PC-3 (cell line): Measurements from ENCODE around the gene P2RY6. TPM values are rescaled to one million over a fixed set of nuclear protein-coding genes. Genes with fewer than 3 reads are reported as not detected.

ENCODE experiments used
- ATAC-seq: fragments of 200-7000 bp; cut with Tn5 transposase; 2 replicates; pipeline ENCODE4 v1.9.1; 2020; ENCODE audit warnings: mild to moderate bottlenecking, moderate library complexity
- BruUV-seq: library from RNA; stranded (reverse); fragments of 400-500 nt; replicated peaks from 2 replicates; lab custom pipeline; 2021; lab: Mats Ljungman, UMichigan
- CTCF ChIA-PET: fragments of 300-600 bp; sonication (Branson Sonifier 250); formaldehyde crosslinking; loops from one replicate; lab custom pipeline; 2022; ENCODE audit warnings: antibody characterized with exemption; lab: Charles Lee
- POLR2A ChIA-PET: fragments of 300-600 bp; sonication (Branson Sonifier 250); formaldehyde crosslinking; loops from one replicate; lab custom pipeline; 2022; ENCODE audit warnings: antibody characterized with exemption; ENCODE audit not compliant: unreplicated experiment; lab: Charles Lee
- DNase-seq: peaks from one replicate; pipeline ENCODE4 v3.0.0-alpha.2; 2015
- H2AFZ ChIP-seq: fragments of 300-600 bp; sonication (generic); 2 replicates; pipeline ENCODE4 v1.6.0; 2016; ENCODE audit warnings: antibody characterized with exemption, low read length
- H3F3A ChIP-seq: fragments of 300-600 bp; sonication (generic); one replicate; pipeline ENCODE4 v1.6.0; 2017; ENCODE audit warnings: antibody characterized with exemption, low read length, control low read depth, mild to moderate bottlenecking; ENCODE audit not compliant: unreplicated experiment
- H3K27ac ChIP-seq: fragments of 300-600 bp; sonication (generic); 2 replicates; pipeline ENCODE4 v1.5.1; 2016; ENCODE audit warnings: mild to moderate bottlenecking, low read length
- H3K27me3 ChIP-seq: fragments of 300-600 bp; sonication (generic); 2 replicates; pipeline ENCODE4 v1.6.1; 2016; ENCODE audit warnings: low read length, mixed read lengths
- H3K36me3 ChIP-seq: fragments of 300-600 bp; sonication (generic); 2 replicates; pipeline ENCODE4 v1.6.1; 2016; ENCODE audit warnings: low read depth, mixed run types, low read length, mixed read lengths
- H3K4me1 ChIP-seq: fragments of 300-600 bp; sonication (generic); 2 replicates; pipeline ENCODE4 v1.5.1; 2016; ENCODE audit warnings: low read length; ENCODE audit not compliant: insufficient read depth
- H3K4me2 ChIP-seq: fragments of 300-600 bp; sonication (generic); 2 replicates; pipeline ENCODE4 v1.6.0; 2016; ENCODE audit warnings: low read length
- H3K4me3 ChIP-seq: fragments of 300-600 bp; sonication (generic); 2 replicates; pipeline ENCODE4 v1.5.1; 2016; ENCODE audit warnings: mild to moderate bottlenecking, low read length, mixed read lengths
- H3K79me2 ChIP-seq: fragments of 300-600 bp; sonication (generic); 2 replicates; pipeline ENCODE4 v1.6.1; 2017; ENCODE audit warnings: low read length, mixed read lengths
- H3K9ac ChIP-seq: fragments of 300-600 bp; sonication (generic); 2 replicates; pipeline ENCODE4 v1.6.0; 2016; ENCODE audit warnings: mild to moderate bottlenecking, low read length
- H3K9me2 ChIP-seq: fragments of 300-600 bp; sonication (generic); replicated peaks from 2 replicates; pipeline ENCODE4 v1.6.1; 2016; ENCODE audit warnings: mixed run types, low read length, mixed read lengths
- H3K9me3 ChIP-seq: fragments of 300-600 bp; sonication (generic); 2 replicates; pipeline ENCODE4 v1.6.1; 2016; ENCODE audit warnings: low read length, mixed read lengths
- H4K20me1 ChIP-seq: fragments of 300-600 bp; sonication (generic); 2 replicates; pipeline ENCODE4 v1.6.1; 2016; ENCODE audit warnings: low read length, mixed read lengths
- EZH2 ChIP-seq: fragments of 300-600 bp; sonication (generic); IDR thresholded peaks from one replicate; pipeline ENCODE4 v1.6.1; 2017; ENCODE audit warnings: antibody characterized with exemption, mild to moderate bottlenecking, low read length; ENCODE audit not compliant: unreplicated experiment
- EZH2phosphoT487 ChIP-seq: fragments of 300-600 bp; sonication (generic); IDR thresholded peaks from 2 replicates; pipeline ENCODE4 v1.6.1; 2018; ENCODE audit warnings: mild to moderate bottlenecking, antibody characterized with exemption, low read length, borderline replicate concordance
- intact Hi-C: fragments of 100-400 bp; cut with micrococcal nuclease; formaldehyde crosslinking; loops from 2 replicates; pipeline ENCODE4 v1.9.0; 2023
- total RNA-seq: library from RNA; depleted of rRNA; stranded (reverse); fragments of >200 nt; gene quantifications from 2 replicates; pipeline ENCODE4 v1.2.3, GENCODE V29; 2014
- TF ChIP-seq, protein P1 (sequence below): fragments of 300-600 bp; sonication (generic); conservative IDR thresholded peaks from 2 replicates; pipeline ENCODE4 v1.5.1; 2017; ENCODE audit warnings: antibody characterized with exemption, low read depth, mild to moderate bottlenecking, low read length

P2RY6 gene
- total RNA-seq, 1 experiment from 2014 or later: 2.0 TPM

DNA sequence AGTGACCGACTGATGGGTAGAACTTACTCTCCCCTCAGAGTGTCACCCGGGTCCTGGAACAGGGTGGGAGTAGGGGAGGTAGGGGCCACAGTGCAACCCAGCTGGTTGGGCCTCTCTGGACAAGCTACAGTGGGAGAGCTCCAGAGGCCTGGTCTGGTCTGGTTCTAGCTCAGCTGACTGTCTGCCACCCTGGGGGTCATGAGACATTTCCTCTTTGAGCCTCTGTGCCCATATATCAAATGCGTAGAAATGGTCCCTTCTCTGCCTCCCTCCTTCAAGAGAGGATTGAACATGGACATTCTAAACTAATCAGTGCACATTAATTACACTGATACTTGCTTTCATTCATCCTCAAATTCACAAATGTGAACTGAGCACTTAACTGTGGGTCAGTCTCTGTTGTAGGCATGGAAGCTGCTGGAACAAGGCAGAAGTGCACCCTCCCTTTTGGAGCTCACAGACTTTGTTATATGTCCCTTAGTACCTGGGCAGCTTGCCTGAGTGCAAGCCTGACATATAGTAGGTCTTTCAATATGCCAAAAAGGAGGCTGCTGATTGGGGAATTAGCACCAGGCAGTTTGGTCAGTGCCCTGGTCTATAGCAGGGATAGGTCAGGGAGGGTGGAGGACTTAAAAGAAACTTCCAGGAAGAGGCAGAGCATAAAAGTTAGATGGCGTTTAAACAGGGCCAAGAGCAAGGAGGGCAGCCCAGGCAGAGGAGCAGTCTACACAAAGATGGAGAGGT lies 61.7 kb downstream of the P2RY6 start:
- ChIA-PET POLR2A (no interaction called here), CTCF (interaction anchor here (2.0 kb wide), 1 partner anchor 27 kb away, joined by 48 read pairs; the partner anchor contains the start of gene ARHGEF17)
- Histone ChIP-seq H3K79me2 (no peaks in the 10 kb centered on the region), H3K36me3 (no peaks in the 10 kb centered on the region), H3K4me1 (peaks cover 13% of the 10 kb centered on the region), H3K4me3 (no peak overlapping the region), H3K9me3 (no peaks in the 10 kb centered on the region), H3K9me2 (no peaks in the 10 kb centered on the region), H3F3A (no peaks in the 10 kb centered on the region), H4K20me1 (no peaks in the 10 kb centered on the region), H3K27ac (no peak overlapping the region), H3K4me2 (no peak overlapping the region), H2AFZ (no peak overlapping the region), H3K9ac (no peak overlapping the region), H3K27me3 (no peaks in the 10 kb centered on the region)
- ATAC-seq (no peak), DNase-seq (no peak)
- intact Hi-C loops: no loop called here
- BruUV-seq: no TSS peak
- TF ChIP-seq, protein P1, sequence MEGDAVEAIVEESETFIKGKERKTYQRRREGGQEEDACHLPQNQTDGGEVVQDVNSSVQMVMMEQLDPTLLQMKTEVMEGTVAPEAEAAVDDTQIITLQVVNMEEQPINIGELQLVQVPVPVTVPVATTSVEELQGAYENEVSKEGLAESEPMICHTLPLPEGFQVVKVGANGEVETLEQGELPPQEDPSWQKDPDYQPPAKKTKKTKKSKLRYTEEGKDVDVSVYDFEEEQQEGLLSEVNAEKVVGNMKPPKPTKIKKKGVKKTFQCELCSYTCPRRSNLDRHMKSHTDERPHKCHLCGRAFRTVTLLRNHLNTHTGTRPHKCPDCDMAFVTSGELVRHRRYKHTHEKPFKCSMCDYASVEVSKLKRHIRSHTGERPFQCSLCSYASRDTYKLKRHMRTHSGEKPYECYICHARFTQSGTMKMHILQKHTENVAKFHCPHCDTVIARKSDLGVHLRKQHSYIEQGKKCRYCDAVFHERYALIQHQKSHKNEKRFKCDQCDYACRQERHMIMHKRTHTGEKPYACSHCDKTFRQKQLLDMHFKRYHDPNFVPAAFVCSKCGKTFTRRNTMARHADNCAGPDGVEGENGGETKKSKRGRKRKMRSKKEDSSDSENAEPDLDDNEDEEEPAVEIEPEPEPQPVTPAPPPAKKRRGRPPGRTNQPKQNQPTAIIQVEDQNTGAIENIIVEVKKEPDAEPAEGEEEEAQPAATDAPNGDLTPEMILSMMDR: no peak
- TF ChIP-seq EZH2phosphoT487 (no peak), EZH2 (no peak)

DNA sequence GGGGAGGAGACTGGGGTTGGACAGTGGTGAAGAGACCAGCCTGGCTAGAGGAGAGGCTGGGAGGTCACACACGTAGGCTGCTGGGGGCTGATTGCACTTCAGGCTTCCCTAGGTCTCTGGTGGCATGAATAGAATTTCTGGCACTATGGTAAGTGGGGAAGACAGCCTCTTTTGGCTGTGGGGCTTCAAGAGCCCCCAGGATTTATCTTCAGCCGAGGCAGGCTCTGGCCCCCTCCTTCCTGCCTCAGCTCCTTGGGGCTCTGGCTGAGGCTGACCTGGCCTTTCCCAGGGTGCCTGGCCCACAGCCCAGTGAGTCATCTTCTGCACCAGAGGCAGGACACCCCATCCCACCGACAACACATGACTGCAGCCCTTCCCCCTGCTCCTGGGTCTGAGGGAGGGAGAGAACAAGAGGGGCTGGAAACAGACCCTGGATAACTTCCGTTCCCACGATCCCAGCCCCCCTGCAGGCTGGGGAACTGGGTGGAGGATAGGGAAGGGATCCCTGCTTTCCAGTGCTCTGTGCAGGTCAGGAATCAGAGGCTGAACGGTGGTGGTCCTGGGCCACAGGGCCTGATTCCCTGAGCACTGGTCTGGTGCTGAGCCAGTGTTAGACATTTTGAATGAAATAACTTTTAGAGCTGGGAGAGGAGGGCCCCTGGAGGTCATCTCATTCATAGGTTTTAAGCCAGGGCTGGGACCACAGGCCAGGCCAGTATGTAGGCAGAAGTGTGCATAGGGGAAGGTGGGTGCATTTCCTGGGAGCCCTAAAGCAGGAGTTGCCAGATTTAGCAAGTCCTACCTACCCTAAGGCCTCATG lies 62.5 kb downstream of the P2RY6 start:
- no peaks in the 10 kb centered on the region for H4K20me1 ChIP-seq
- CTCF ChIA-PET: interaction anchor here (0.6 to 2.0 kb wide), 8 partner anchors 9 to 460 kb away, joined by 3 to 48 read pairs (median 6); partner anchors contain the start of gene ARHGEF17
- H3K4me2 ChIP-seq: no peak overlapping the region

More for the DNA sequence above, 62.5 kb downstream of the P2RY6 start:
- no peaks in the 10 kb centered on the region for H3F3A ChIP-seq
- no peaks in the 10 kb centered on the region for H3K9me2 ChIP-seq
- no peaks in the 10 kb centered on the region for H3K27me3 ChIP-seq
- TF ChIP-seq, protein P1: no peak
- TF ChIP-seq EZH2 (no peak), EZH2phosphoT487 (no peak)
- POLR2A ChIA-PET: no interaction called here
- no TSS peak for BruUV-seq
- H3K79me2 ChIP-seq: no peaks in the 10 kb centered on the region
- H3K9me3 ChIP-seq: no peaks in the 10 kb centered on the region
- intact Hi-C loops: loop anchor here (1.0 kb wide), 2 partner anchors 27 to 39 kb away; no protein-coding TSS in a partner anchor
- no peak overlapping the region for H3K27ac ChIP-seq
- no peak overlapping the region for H3K9ac ChIP-seq
- H3K4me1 ChIP-seq: peaks cover 13% of the 10 kb centered on the region
- no peaks in the 10 kb centered on the region for H3K36me3 ChIP-seq
- peak; percentile 62 for DNase-seq
- H3K4me3 ChIP-seq: no peak overlapping the region
- H2AFZ ChIP-seq: no peak overlapping the region
- peak; percentile 61 for ATAC-seq
